Endothelial cell of umbilical vein (primary cell): Measurements from ENCODE around the gene DYRK3. TPM values are rescaled to one million over a fixed set of nuclear protein-coding genes. Genes with fewer than 3 reads are reported as not detected.

Source experiments
- BruUV-seq: library from RNA; stranded (reverse); fragments of 400-500 nt; replicated peaks from 2 replicates; lab custom pipeline; 2021; lab: Mats Ljungman, UMichigan
- CTCF ChIA-PET: fragments of 300-600, 350-600 bp; sonication (Branson Sonifier 250); formaldehyde crosslinking; loops from one replicate; lab custom pipeline; 2021; ENCODE audit warnings: antibody characterized with exemption, inconsistent platforms; lab: Charles Lee
- POLR2A ChIA-PET: fragments of 300-600, 350-600 bp; sonication (Branson Sonifier 250); formaldehyde crosslinking; loops from one replicate; lab custom pipeline; 2021; ENCODE audit warnings: antibody characterized with exemption, inconsistent platforms; lab: Charles Lee
- DNase-seq: peaks from one replicate; pipeline ENCODE4 v3.0.0-alpha.2; 2011; ENCODE audit warnings: low read depth, low spot score
- FAIRE-seq: peaks from 2 replicates; lab custom pipeline; 2011; peaks lifted over from hg19 to GRCh38; lab: Jason Lieb, UNC
- H2AFZ ChIP-seq: 2 replicates; pipeline ENCODE4 v1.6.0; 2012; ENCODE audit warnings: low read depth, low read length, control low read depth, inconsistent platforms
- H3K27ac ChIP-seq: 2 replicates; pipeline ENCODE4 v1.5.1; 2011; ENCODE audit warnings: low read depth, mild to moderate bottlenecking, control low read depth, low read length, moderate library complexity; ENCODE audit not compliant: insufficient read depth
- H3K27me3 ChIP-seq, 2 experiments: 2 replicates each; pipeline versions ENCODE4 v1.6.0 to v1.6.1; 2011; ENCODE audit warnings: low read length in 2 of 2, mixed read lengths in 1 of 2; ENCODE audit not compliant: control insufficient read depth in 2 of 2, insufficient read depth in 2 of 2
- H3K36me3 ChIP-seq, 2 experiments: 2 replicates in 1 of 2; 3 replicates in 1 of 2; pipeline ENCODE4 v1.5.1; 2011; ENCODE audit warnings: low read length in 2 of 2, mild to moderate bottlenecking in 1 of 2, moderate library complexity in 1 of 2; ENCODE audit not compliant: control insufficient read depth in 2 of 2, insufficient read depth in 2 of 2; ENCODE audit errors: extremely low read depth in 1 of 2
- H3K4me1 ChIP-seq: 3 replicates; pipeline ENCODE4 v1.5.1; 2011; ENCODE audit warnings: mild to moderate bottlenecking, low read length; ENCODE audit not compliant: control insufficient read depth, insufficient read depth; ENCODE audit errors: extremely low read depth
- H3K4me2 ChIP-seq: 2 replicates; pipeline ENCODE4 v1.6.1; 2011; ENCODE audit warnings: low read length, control low read depth, mixed read lengths; ENCODE audit not compliant: insufficient read depth
- H3K4me3 ChIP-seq, 3 experiments: fragments of 200-600 bp in 1 of 3; sonication (generic), shearing (Covaris generic) in 1 of 3; replicated peaks in 1 of 3; 2 replicates each; pipeline ENCODE4 v1.5.1; 2011 to 2016; ENCODE audit warnings: control low read depth in 3 of 3, low read length in 3 of 3, mild to moderate bottlenecking in 2 of 3, inconsistent platforms in 1 of 3, low read depth in 1 of 3, moderate library complexity in 1 of 3; ENCODE audit not compliant: insufficient read depth in 1 of 3
- H3K79me2 ChIP-seq: 2 replicates; pipeline ENCODE4 v1.6.0; 2012; ENCODE audit warnings: low read length, inconsistent platforms; ENCODE audit not compliant: control insufficient read depth, insufficient read depth
- H3K9ac ChIP-seq: replicated peaks from 2 replicates; pipeline ENCODE3; 2011; ENCODE audit warnings: low read length, control low read depth; ENCODE audit not compliant: insufficient read depth; ENCODE audit errors: extremely low read depth
- H3K9me1 ChIP-seq: replicated peaks from 3 replicates; pipeline ENCODE4 v1.6.0; 2011; ENCODE audit warnings: mild to moderate bottlenecking, low read length; ENCODE audit not compliant: control insufficient read depth, insufficient read depth; ENCODE audit errors: extremely low read depth
- H3K9me3 ChIP-seq: replicated peaks from 2 replicates; pipeline ENCODE4 v1.5.1; 2012; ENCODE audit warnings: low read length, inconsistent platforms; ENCODE audit not compliant: control insufficient read depth, insufficient read depth
- H4K20me1 ChIP-seq: replicated peaks from 2 replicates; pipeline ENCODE3; 2011; ENCODE audit warnings: mild to moderate bottlenecking, low read length; ENCODE audit not compliant: control insufficient read depth, insufficient read depth; ENCODE audit errors: extremely low read depth
- CTCF ChIP-seq, 2 donors: IDR thresholded peaks; 1 replicate in 1 of 2; 2 replicates in 1 of 2; pipeline ENCODE4 v1.5.1; 2011; ENCODE audit warnings: low read length in 2 of 2, mild to moderate bottlenecking in 2 of 2, moderate library complexity in 2 of 2, control low read depth in 1 of 2, inconsistent platforms in 1 of 2, low read depth in 1 of 2; ENCODE audit not compliant: insufficient read depth in 1 of 2; ENCODE audit errors: extremely low read depth in 1 of 2
- EZH2 ChIP-seq: IDR thresholded peaks from 2 replicates; pipeline ENCODE4 v1.6.1; 2012; ENCODE audit warnings: borderline replicate concordance, low read depth, mild to moderate bottlenecking, moderate library complexity, low read length, inconsistent platforms; ENCODE audit not compliant: severe bottlenecking
- FOS ChIP-seq: IDR thresholded peaks from 2 replicates; pipeline ENCODE4 v1.6.1; 2011; ENCODE audit warnings: mild to moderate bottlenecking, low read length, moderate library complexity, borderline replicate concordance; ENCODE audit not compliant: insufficient read depth
- GATA2 ChIP-seq: IDR thresholded peaks from 2 replicates; pipeline ENCODE4 v1.7.0; 2011; ENCODE audit warnings: low read depth, mild to moderate bottlenecking, moderate library complexity, mixed read lengths, low read length; ENCODE audit not compliant: insufficient read length, insufficient read depth
- JUN ChIP-seq: IDR thresholded peaks from 2 replicates; pipeline ENCODE4 v1.6.1; 2011; ENCODE audit warnings: borderline replicate concordance, low read depth; ENCODE audit not compliant: insufficient read length, insufficient read depth
- MAX ChIP-seq: IDR thresholded peaks from 2 replicates; pipeline ENCODE4 v1.6.1; 2011; ENCODE audit not compliant: insufficient read depth, insufficient read length
- MYC ChIP-seq: IDR thresholded peaks from one replicate; pipeline ENCODE4 v1.6.1; 2011; ENCODE audit warnings: mild to moderate bottlenecking, low read depth, low read length
- POLR2A ChIP-seq: IDR thresholded peaks from 2 replicates; pipeline ENCODE4 v1.6.1; 2012; ENCODE audit warnings: low read depth, mild to moderate bottlenecking, control low read depth, low read length
- POLR2AphosphoS5 ChIP-seq: IDR thresholded peaks from 2 replicates; pipeline ENCODE4 v1.6.1; 2012; ENCODE audit warnings: low read depth, mild to moderate bottlenecking, control low read depth, low read length, moderate library complexity; ENCODE audit not compliant: insufficient read depth
- dilution Hi-C: fragments of 300-500 bp; cut with MboI; formaldehyde crosslinking; loops from one replicate; pipeline ENCODE4 v1.15.0; 2019; ENCODE audit warnings: low sequenced_read_pairs; ENCODE audit not compliant: extremely low pct_ligation_motif_present
- intact Hi-C: fragments of 100-400 bp; cut with micrococcal nuclease; formaldehyde crosslinking; loops from one replicate; pipeline ENCODE4 v1.10.0; 2022
- polyA plus RNA-seq, 4 experiments: library from polyadenylated mRNA; depleted of rRNA in 3 of 4; stranded (reverse) in 3 of 4; unstranded in 1 of 4; fragments of >200 nt; gene quantifications; 2 replicates each; pipeline versions ENCODE4 v1.2.1 to v1.2.3, GENCODE V29; 2011 to 2012; ENCODE audit warnings: missing spikeins in 1 of 4
- total RNA-seq: library from RNA; stranded (reverse); gene quantifications from 2 replicates; pipeline ENCODE4 v1.2.3, GENCODE V29; 2021

Gene DYRK3
- total and polyA plus RNA-seq, 2 donors (not counting 3 experiments of a cell fraction or from before 2014, with no cell fraction given), result 3.4 to 7.4 TPM

DNA sequence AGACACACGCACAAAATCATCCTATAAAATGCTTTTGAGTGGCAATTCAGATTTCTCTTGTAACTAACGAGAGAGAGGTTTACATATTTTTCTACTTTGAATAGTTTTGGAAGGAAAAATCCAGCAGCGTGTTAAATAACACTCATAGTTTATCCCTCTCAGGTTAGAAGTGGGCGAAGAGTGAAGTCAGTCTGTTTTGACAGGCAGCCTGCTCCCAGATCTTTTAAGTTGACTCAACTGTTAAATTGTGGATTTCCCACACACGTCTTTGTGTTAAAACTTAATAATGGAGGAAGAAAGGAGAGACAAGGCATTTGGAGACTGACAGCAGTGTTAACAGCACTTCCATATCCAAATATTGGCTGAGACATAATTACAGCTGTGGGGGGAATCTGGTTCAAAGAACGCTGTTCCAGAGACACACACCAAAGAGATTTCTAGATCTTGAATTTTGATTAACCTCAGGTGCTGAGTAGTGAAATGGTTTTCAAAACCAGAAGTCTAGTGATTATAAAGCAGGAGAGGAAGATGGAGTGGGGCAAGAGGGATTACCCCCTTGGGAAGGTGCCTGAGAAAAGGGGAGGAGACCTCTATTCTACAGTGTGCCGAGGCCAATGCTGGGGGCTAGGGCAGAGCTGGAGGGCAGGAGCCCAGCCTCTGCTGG lies 52.0 kb downstream of the DYRK3 start:
- H3K9me1 ChIP-seq, result no peaks in the 10 kb centered on the region
- no peak overlapping the region for H2AFZ ChIP-seq
- BruUV-seq, result no TSS peak
- peaks cover 38% of the 10 kb centered on the region for H3K4me1 ChIP-seq
- peaks cover 66% of the 10 kb centered on the region for H3K79me2 ChIP-seq
- no peaks in the 10 kb centered on the region for H3K36me3 ChIP-seq
- intact Hi-C loops, result loop anchor here (2.0 kb wide), 1 partner anchor 39 kb away; no protein-coding TSS in a partner anchor
- H3K9me3 ChIP-seq, result no peaks in the 10 kb centered on the region
- ChIA-PET POLR2A (no interaction called here), CTCF (interaction anchor here (1.1 to 1.3 kb wide), 2 partner anchors 14 to 24 kb away, joined by 3 to 4 read pairs; no protein-coding TSS in a partner anchor)
- dilution Hi-C loops, result no loop called here
- peak overlapping the region in 1 of 3 experiments; percentile 94 for H3K4me3 ChIP-seq
- H3K27ac ChIP-seq, result no peak overlapping the region
- peak overlapping the region; percentile 82 for H3K4me2 ChIP-seq
- TF ChIP-seq MYC (no peak), EZH2 (no peak), MAX (no peak), JUN (no peak), POLR2AphosphoS5 (no peak), POLR2A (no peak), FOS (no peak), CTCF (IDR thresholded peaks at IDR 0.05; ENCODE audit: extremely low read depth in 1 of 2, insufficient read depth in 1 of 2, low read depth in 1 of 2, low read length in 2 of 2) (no peak), GATA2 (no peak)
- no peak for DNase-seq
- H3K27me3 ChIP-seq, result peaks cover 17 to 19% of the 10 kb centered on the region in 2 experiments
- H4K20me1 ChIP-seq, result peaks cover 9% of the 10 kb centered on the region
- H3K9ac ChIP-seq, result no peak overlapping the region
- FAIRE-seq, result peak; percentile 24
